ENCODE measurements around the gene PDK2.

Gene PDK2

GRCh38 chr17:50133769-50134099, 38.6 kb downstream of the PDK2 start:
- H3K27me3 ChIP-seq (replicated peaks; ENCODE audit: control insufficient read depth, insufficient read depth, low read length) = peaks cover 3% of the 10 kb centered on the region
- H3K9ac ChIP-seq (ENCODE audit: low read length) = no peak overlapping the region
- peaks cover 35% of the 10 kb centered on the region for H3K36me3 ChIP-seq (ENCODE audit: control insufficient read depth, insufficient read depth, low read length, severe bottlenecking)
- no peak overlapping the region for H3K4me3 ChIP-seq (ENCODE audit: low read length)
- H3K9me3 ChIP-seq (ENCODE audit: control insufficient read depth, low read length) = no peaks in the 10 kb centered on the region
- no peak for DNase-seq (ENCODE audit: low read depth)
- H3K4me1 ChIP-seq (ENCODE audit: control insufficient read depth, insufficient read depth, low read length) = peaks cover 13% of the 10 kb centered on the region

GRCh38 chr17:50134206-50135110, 39.3 kb downstream of the PDK2 start:
- H3K36me3 ChIP-seq (ENCODE audit: control insufficient read depth, insufficient read depth, low read length, severe bottlenecking) = peaks cover 42% of the 10 kb centered on the region
- no peaks in the 10 kb centered on the region for H3K27me3 ChIP-seq (replicated peaks; ENCODE audit: control insufficient read depth, insufficient read depth, low read length)
- no peak for DNase-seq (ENCODE audit: low read depth)
- H3K9ac ChIP-seq (ENCODE audit: low read length) = no peak overlapping the region
- no peak overlapping the region for H3K4me3 ChIP-seq (ENCODE audit: low read length)
- no peaks in the 10 kb centered on the region for H3K9me3 ChIP-seq (ENCODE audit: control insufficient read depth, low read length)
- H3K4me1 ChIP-seq (ENCODE audit: control insufficient read depth, insufficient read depth, low read length) = peaks cover 11% of the 10 kb centered on the region

- no peak for DNase-seq (ENCODE audit: low read depth)
- Histone ChIP-seq H3K9me3 (ENCODE audit: control insufficient read depth, low read length) (no peaks in the 10 kb centered on the region), H3K27me3 (replicated peaks; ENCODE audit: control insufficient read depth, insufficient read depth, low read length) (no peaks in the 10 kb centered on the region), H3K4me3 (ENCODE audit: low read length) (no peak overlapping the region), H3K4me1 (ENCODE audit: control insufficient read depth, insufficient read depth, low read length) (peaks cover 11% of the 10 kb centered on the region), H3K9ac (ENCODE audit: low read length) (no peak overlapping the region), H3K36me3 (ENCODE audit: control insufficient read depth, insufficient read depth, low read length, severe bottlenecking) (peaks cover 52% of the 10 kb centered on the region)
Measured at GRCh38 chr17:50135316-50136095, 40.4 kb downstream of the PDK2 start.

- H3K9me3 ChIP-seq (ENCODE audit: control insufficient read depth, low read length) = no peaks in the 10 kb centered on the region
- no peak overlapping the region for H3K9ac ChIP-seq (ENCODE audit: low read length)
- peaks cover 11% of the 10 kb centered on the region for H3K4me1 ChIP-seq (ENCODE audit: control insufficient read depth, insufficient read depth, low read length)
- no peak for DNase-seq (ENCODE audit: low read depth)
- peaks cover 59% of the 10 kb centered on the region for H3K36me3 ChIP-seq (ENCODE audit: control insufficient read depth, insufficient read depth, low read length, severe bottlenecking)
- H3K4me3 ChIP-seq (ENCODE audit: low read length) = no peak overlapping the region
- no peaks in the 10 kb centered on the region for H3K27me3 ChIP-seq (replicated peaks; ENCODE audit: control insufficient read depth, insufficient read depth, low read length)
Measured at GRCh38 chr17:50136096-50136687, 41.0 kb downstream of the PDK2 start.

GRCh38 chr17:50137042-50137441, 41.9 kb downstream of the PDK2 start:
- H3K27me3 ChIP-seq (replicated peaks; ENCODE audit: control insufficient read depth, insufficient read depth, low read length) = no peaks in the 10 kb centered on the region
- no peak overlapping the region for H3K9ac ChIP-seq (ENCODE audit: low read length)
- H3K4me1 ChIP-seq (ENCODE audit: control insufficient read depth, insufficient read depth, low read length) = peaks cover 11% of the 10 kb centered on the region
- H3K4me3 ChIP-seq (ENCODE audit: low read length) = no peak overlapping the region
- peaks cover 68% of the 10 kb centered on the region for H3K36me3 ChIP-seq (ENCODE audit: control insufficient read depth, insufficient read depth, low read length, severe bottlenecking)
- DNase-seq (ENCODE audit: low read depth) = no peak
- H3K9me3 ChIP-seq (ENCODE audit: control insufficient read depth, low read length) = no peaks in the 10 kb centered on the region

GRCh38 chr17:50139185-50139783, 44.1 kb downstream of the PDK2 start:
- Histone ChIP-seq H3K36me3 (ENCODE audit: control insufficient read depth, insufficient read depth, low read length, severe bottlenecking) (peaks cover 88% of the 10 kb centered on the region), H3K4me1 (ENCODE audit: control insufficient read depth, insufficient read depth, low read length) (no peaks in the 10 kb centered on the region), H3K9me3 (ENCODE audit: control insufficient read depth, low read length) (no peaks in the 10 kb centered on the region), H3K4me3 (ENCODE audit: low read length) (no peak overlapping the region), H3K9ac (ENCODE audit: low read length) (no peak overlapping the region), H3K27me3 (replicated peaks; ENCODE audit: control insufficient read depth, insufficient read depth, low read length) (no peaks in the 10 kb centered on the region)
- DNase-seq (ENCODE audit: low read depth) = no peak

- Histone ChIP-seq H3K9me3 (ENCODE audit: control insufficient read depth, low read length) (no peaks in the 10 kb centered on the region), H3K9ac (ENCODE audit: low read length) (no peak overlapping the region), H3K4me1 (ENCODE audit: control insufficient read depth, insufficient read depth, low read length) (peaks cover 8% of the 10 kb centered on the region), H3K27me3 (replicated peaks; ENCODE audit: control insufficient read depth, insufficient read depth, low read length) (no peaks in the 10 kb centered on the region), H3K4me3 (ENCODE audit: low read length) (no peak overlapping the region), H3K36me3 (ENCODE audit: control insufficient read depth, insufficient read depth, low read length, severe bottlenecking) (peaks cover 97% of the 10 kb centered on the region)
- DNase-seq (ENCODE audit: low read depth) = peak; percentile 79
Measured at GRCh38 chr17:50139950-50140885, 45.1 kb downstream of the PDK2 start.

- peaks cover 18% of the 10 kb centered on the region for H3K4me1 ChIP-seq (ENCODE audit: control insufficient read depth, insufficient read depth, low read length)
- H3K4me3 ChIP-seq (ENCODE audit: low read length) = no peak overlapping the region
- no peaks in the 10 kb centered on the region for H3K27me3 ChIP-seq (replicated peaks; ENCODE audit: control insufficient read depth, insufficient read depth, low read length)
- no peaks in the 10 kb centered on the region for H3K9me3 ChIP-seq (ENCODE audit: control insufficient read depth, low read length)
- no peak for DNase-seq (ENCODE audit: low read depth)
- peaks cover 88% of the 10 kb centered on the region for H3K36me3 ChIP-seq (ENCODE audit: control insufficient read depth, insufficient read depth, low read length, severe bottlenecking)
- H3K9ac ChIP-seq (ENCODE audit: low read length) = no peak overlapping the region
Measured at GRCh38 chr17:50141026-50141744, 46.0 kb downstream of the PDK2 start.

- Histone ChIP-seq H3K4me1 (ENCODE audit: control insufficient read depth, insufficient read depth, low read length) (peaks cover 23% of the 10 kb centered on the region), H3K4me3 (ENCODE audit: low read length) (no peak overlapping the region), H3K9me3 (ENCODE audit: control insufficient read depth, low read length) (no peaks in the 10 kb centered on the region), H3K27me3 (replicated peaks; ENCODE audit: control insufficient read depth, insufficient read depth, low read length) (no peaks in the 10 kb centered on the region), H3K9ac (ENCODE audit: low read length) (no peak overlapping the region), H3K36me3 (ENCODE audit: control insufficient read depth, insufficient read depth, low read length, severe bottlenecking) (peaks cover 83% of the 10 kb centered on the region)
- no peak for DNase-seq (ENCODE audit: low read depth)
Measured at GRCh38 chr17:50141745-50142110, 46.6 kb downstream of the PDK2 start.

Measured in adipocyte (in vitro differentiated cells).